Panc1 (cell line): ENCODE results near the gene UCP2.

Experiments used
- CTCF ChIP-seq: fragments of 450-650 bp; IDR thresholded peaks from 2 replicates; pipeline ENCODE4 v1.5.1; 2017; ENCODE audit warnings: mild to moderate bottlenecking
- POLR2AphosphoS5 ChIP-seq: IDR thresholded peaks from 2 replicates; pipeline ENCODE4 v1.6.1; 2012; ENCODE audit warnings: mild to moderate bottlenecking, low read depth, low read length, moderate library complexity

- TF ChIP-seq POLR2AphosphoS5 (no peak), CTCF (no peak)
Observed at GRCh38 chr11:74010306-74011300, 28.0 kb upstream of the UCP2 start.
